GM19467 (cell line): ENCODE data around the gene HSD17B14.
"Not testable (repeated sequence)": the region's sequence is repeated elsewhere in the genome, so short reads cannot be mapped to it uniquely, and the experiment has no call there.

Source experiments
- ATAC-seq: cut with Tn5 transposase; IDR thresholded peaks from one replicate; pipeline ENCODE4 v1.9.1; 2021; ENCODE audit warnings: mild to moderate bottlenecking, moderate library complexity; ENCODE audit not compliant: unreplicated experiment

HSD17B14 gene

DNA sequence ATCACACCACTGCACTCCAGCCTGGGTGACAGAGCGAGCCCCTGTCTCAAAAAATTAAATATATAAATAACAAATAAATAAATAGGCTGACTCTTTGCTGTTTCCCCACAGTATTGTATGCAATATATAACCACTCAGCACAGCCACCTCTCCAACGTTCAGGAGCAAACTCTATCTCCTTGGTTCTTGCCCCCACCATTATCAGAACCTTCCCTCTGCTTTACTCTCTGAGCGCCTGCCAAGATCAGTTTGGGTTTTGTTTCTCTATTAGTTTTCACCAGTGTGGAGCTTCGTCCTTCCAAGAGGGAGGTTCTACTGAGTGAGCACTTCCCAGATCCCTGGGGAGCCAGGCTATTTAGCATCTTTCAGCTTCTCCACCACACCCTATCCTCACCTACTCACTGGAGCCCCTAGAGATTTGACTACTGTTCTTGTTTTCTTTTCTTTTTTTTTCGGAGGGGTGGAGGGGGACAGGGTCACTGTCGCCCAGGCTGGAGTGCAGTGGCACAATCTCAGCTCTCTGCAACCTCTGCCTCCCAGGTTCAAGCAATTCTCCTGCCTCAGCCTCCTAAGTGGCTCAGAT lies 68.0 kb downstream of the HSD17B14 start:
- ATAC-seq, result not testable (repeated sequence)

GRCh38 chr19:48765816-48766215 lies 70.5 kb downstream of the HSD17B14 start:
- not testable (repeated sequence) for ATAC-seq
